ENCODE data around the gene GPRIN2. TPM values are rescaled to one million over a fixed set of nuclear protein-coding genes. Genes with fewer than 3 reads are reported as not detected.

GPRIN2 gene
- total RNA-seq, 3 donors from 2014 or later (not counting 1 experiment from before 2014, with no cell fraction given), result not detected

- intact Hi-C loops (cut with micrococcal nuclease), result no loop called here
- Mint-ChIP-seq H3K9me3 (no peaks in the 10 kb centered on the region), H3K4me1 (no peaks in the 10 kb centered on the region), H3K27ac (no peak overlapping the region), H3K27me3 (ENCODE audit: low read depth in 2 of 2) (no peaks in the 10 kb centered on the region), H3K36me3 (no peaks in the 10 kb centered on the region), H3K4me3 (no peak overlapping the region)
- Histone ChIP-seq H3K27me3 (ENCODE audit: control insufficient read depth, insufficient read depth, low read length) (no peaks in the 10 kb centered on the region), H3K4me1 (ENCODE audit: control insufficient read depth, insufficient read depth, low read length) (no peaks in the 10 kb centered on the region), H3K36me3 (ENCODE audit: control insufficient read depth, insufficient read depth, low read length) (no peaks in the 10 kb centered on the region), H3K9me3 (ENCODE audit: control insufficient read depth, insufficient read depth, low read length) (no peaks in the 10 kb centered on the region), H3K4me3 (ENCODE audit: low read length) (no peak overlapping the region), H3K27ac (ENCODE audit: low read length) (no peak overlapping the region)
- TF ChIP-seq, protein P1, sequence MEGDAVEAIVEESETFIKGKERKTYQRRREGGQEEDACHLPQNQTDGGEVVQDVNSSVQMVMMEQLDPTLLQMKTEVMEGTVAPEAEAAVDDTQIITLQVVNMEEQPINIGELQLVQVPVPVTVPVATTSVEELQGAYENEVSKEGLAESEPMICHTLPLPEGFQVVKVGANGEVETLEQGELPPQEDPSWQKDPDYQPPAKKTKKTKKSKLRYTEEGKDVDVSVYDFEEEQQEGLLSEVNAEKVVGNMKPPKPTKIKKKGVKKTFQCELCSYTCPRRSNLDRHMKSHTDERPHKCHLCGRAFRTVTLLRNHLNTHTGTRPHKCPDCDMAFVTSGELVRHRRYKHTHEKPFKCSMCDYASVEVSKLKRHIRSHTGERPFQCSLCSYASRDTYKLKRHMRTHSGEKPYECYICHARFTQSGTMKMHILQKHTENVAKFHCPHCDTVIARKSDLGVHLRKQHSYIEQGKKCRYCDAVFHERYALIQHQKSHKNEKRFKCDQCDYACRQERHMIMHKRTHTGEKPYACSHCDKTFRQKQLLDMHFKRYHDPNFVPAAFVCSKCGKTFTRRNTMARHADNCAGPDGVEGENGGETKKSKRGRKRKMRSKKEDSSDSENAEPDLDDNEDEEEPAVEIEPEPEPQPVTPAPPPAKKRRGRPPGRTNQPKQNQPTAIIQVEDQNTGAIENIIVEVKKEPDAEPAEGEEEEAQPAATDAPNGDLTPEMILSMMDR (IDR thresholded peaks at IDR 0.05), result no peak
- WGBS (ENCODE audit: insufficient coverage), result 83% methylated on average over 8 of the region's 9 CpGs
- ATAC-seq (no peak), DNase-seq (no peak)
Observed at GRCh38 chr10:46528675-46529615, 27.5 kb downstream of the GPRIN2 start.

- 86% methylated on average over 9 of the region's 9 CpGs for WGBS (ENCODE audit: insufficient coverage)
Observed at GRCh38 chr10:46528171-46528671, 28.2 kb downstream of the GPRIN2 start.

GRCh38 chr10:46527241-46527811, 29.1 kb downstream of the GPRIN2 start:
- no peak for ATAC-seq
- 93% methylated on average over 12 of the region's 12 CpGs for WGBS (ENCODE audit: insufficient coverage)
- Histone ChIP-seq H3K4me1 (ENCODE audit: control insufficient read depth, insufficient read depth, low read length) (no peaks in the 10 kb centered on the region), H3K27me3 (ENCODE audit: control insufficient read depth, insufficient read depth, low read length) (no peaks in the 10 kb centered on the region), H3K36me3 (ENCODE audit: control insufficient read depth, insufficient read depth, low read length) (no peaks in the 10 kb centered on the region), H3K27ac (ENCODE audit: low read length) (no peak overlapping the region), H3K4me3 (ENCODE audit: low read length) (no peak overlapping the region), H3K9me3 (ENCODE audit: control insufficient read depth, insufficient read depth, low read length) (no peaks in the 10 kb centered on the region)
- DNase-seq, result no peak
- Mint-ChIP-seq H3K27me3 (ENCODE audit: low read depth in 2 of 2) (no peaks in the 10 kb centered on the region), H3K9me3 (no peaks in the 10 kb centered on the region), H3K4me3 (no peak overlapping the region), H3K4me1 (no peaks in the 10 kb centered on the region), H3K36me3 (no peaks in the 10 kb centered on the region), H3K27ac (no peak overlapping the region)
- intact Hi-C loops (cut with micrococcal nuclease), result no loop called here
- TF ChIP-seq, protein P1 (IDR thresholded peaks at IDR 0.05), result no peak

More at GRCh38 chr10:46528171-46528671, 28.2 kb downstream of the GPRIN2 start:
- Histone ChIP-seq H3K27me3 (ENCODE audit: control insufficient read depth, insufficient read depth, low read length) (no peaks in the 10 kb centered on the region), H3K27ac (ENCODE audit: low read length) (no peak overlapping the region), H3K4me3 (ENCODE audit: low read length) (no peak overlapping the region), H3K36me3 (ENCODE audit: control insufficient read depth, insufficient read depth, low read length) (no peaks in the 10 kb centered on the region), H3K9me3 (ENCODE audit: control insufficient read depth, insufficient read depth, low read length) (no peaks in the 10 kb centered on the region), H3K4me1 (ENCODE audit: control insufficient read depth, insufficient read depth, low read length) (no peaks in the 10 kb centered on the region)
- H3K27me3 Mint-ChIP-seq (ENCODE audit: low read depth in 2 of 2), result no peaks in the 10 kb centered on the region
- TF ChIP-seq, protein P1 (IDR thresholded peaks at IDR 0.05), result no peak
- H3K4me1 Mint-ChIP-seq, result no peaks in the 10 kb centered on the region
- H3K4me3 Mint-ChIP-seq, result no peak overlapping the region
- no peaks in the 10 kb centered on the region for H3K36me3 Mint-ChIP-seq
- intact Hi-C loops (cut with micrococcal nuclease), result no loop called here
- no peaks in the 10 kb centered on the region for H3K9me3 Mint-ChIP-seq
- no peak for DNase-seq
- ATAC-seq, result no peak
- no peak overlapping the region for H3K27ac Mint-ChIP-seq
